ENCODE data around the gene UHRF1.
A peak's percentile ranks its signal among the peaks of the same experiment; 100 is the strongest.
"Not testable (repeated sequence)": the region's sequence is repeated elsewhere in the genome, so short reads cannot be mapped to it uniquely, and the experiment has no call there.

Gene UHRF1

DNA sequence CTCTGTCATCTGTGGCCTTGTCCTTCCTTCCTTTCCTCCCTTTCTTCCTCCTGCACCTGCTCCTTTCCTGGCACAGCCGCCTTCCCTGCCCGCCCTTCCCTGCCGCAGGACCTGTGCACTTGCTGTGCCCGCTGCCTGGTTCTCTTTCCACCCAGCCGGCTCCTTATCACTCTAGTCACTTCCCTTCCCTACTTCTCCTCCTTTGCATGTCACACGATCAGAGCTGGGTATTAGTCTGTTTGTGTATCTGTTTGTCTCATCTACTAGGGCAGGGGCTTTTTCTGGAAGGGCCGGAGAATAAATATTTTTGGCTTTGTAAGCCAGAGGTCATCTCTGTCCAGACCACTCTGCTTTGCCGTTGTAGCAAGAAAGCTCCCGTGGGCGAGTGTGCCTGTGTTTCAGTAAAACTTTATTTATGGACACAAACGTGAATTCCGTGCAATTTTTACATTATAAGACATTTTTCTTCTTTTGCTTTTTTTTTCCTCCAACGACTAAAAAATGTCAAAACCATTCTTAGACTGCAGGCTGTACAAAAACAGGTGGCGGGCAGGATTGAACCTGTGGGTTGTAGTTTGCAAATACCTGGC, 65.7 kb downstream of the UHRF1 start:
- peak; percentile 62 for DNase-seq

DNA sequence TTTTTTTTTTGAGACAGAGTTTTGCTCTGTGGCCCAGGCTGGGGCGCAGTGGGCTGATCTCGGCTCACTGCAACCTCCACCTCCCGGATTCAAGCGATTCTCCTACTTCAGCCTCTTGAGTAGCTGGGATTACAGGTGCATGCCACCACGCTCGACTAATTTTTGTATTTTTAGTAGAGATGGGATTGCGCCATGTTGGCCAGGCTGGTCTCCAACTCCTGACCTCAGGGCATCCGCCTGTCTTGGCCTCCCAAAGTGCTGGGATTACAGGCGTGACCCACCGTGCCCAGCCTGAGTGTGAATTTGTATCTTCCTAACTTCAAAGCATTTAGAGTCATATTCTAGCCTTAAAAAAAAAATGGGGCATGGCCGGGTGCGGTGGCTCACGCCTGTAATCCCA, 66.3 kb downstream of the UHRF1 start:
- not testable (repeated sequence) for DNase-seq

DNA sequence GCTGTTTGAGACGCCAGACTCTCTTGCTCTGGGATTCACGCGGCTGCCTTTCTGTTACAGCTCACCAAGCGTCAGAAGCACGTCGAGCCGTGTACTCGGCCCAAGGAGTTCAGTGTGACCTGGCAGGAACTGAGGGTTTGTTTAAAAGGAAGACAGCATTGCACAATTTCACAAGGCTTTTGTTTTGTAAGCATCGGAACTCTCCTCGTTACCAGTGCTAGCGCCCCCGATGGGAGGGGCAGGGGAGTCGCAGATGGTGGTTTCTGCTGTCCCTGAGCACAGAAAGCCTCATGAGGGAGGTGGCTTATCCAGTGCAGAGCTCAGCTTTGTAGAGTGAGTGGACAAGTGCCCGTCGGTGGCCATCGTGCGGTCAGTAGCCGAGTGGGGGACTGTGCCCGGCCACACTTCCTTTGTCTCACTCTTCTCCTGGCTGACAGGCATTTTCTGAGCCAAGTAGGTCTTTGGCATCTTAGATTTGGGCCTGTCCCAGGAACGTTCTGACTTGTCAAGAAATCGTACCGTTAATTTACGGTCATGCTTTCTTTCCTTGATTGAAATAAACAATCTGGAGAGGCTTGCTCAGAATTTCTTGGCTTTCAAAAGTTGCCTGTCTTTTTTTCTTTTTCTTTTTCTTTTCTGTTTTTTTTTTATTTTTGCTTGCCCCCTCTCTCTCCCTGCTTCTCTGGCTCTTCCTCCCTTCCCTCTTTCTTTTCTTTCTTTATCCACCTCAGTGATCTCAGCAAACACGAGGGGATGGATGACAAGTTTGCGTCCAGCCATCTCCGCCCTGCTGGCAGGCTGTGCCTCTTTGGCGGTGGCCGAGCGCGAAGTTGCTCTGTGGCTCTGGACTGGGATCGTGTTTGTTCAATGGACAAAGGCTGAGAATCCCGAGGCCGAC, 67.3 kb downstream of the UHRF1 start:
- peak; percentile 98 for DNase-seq

DNA sequence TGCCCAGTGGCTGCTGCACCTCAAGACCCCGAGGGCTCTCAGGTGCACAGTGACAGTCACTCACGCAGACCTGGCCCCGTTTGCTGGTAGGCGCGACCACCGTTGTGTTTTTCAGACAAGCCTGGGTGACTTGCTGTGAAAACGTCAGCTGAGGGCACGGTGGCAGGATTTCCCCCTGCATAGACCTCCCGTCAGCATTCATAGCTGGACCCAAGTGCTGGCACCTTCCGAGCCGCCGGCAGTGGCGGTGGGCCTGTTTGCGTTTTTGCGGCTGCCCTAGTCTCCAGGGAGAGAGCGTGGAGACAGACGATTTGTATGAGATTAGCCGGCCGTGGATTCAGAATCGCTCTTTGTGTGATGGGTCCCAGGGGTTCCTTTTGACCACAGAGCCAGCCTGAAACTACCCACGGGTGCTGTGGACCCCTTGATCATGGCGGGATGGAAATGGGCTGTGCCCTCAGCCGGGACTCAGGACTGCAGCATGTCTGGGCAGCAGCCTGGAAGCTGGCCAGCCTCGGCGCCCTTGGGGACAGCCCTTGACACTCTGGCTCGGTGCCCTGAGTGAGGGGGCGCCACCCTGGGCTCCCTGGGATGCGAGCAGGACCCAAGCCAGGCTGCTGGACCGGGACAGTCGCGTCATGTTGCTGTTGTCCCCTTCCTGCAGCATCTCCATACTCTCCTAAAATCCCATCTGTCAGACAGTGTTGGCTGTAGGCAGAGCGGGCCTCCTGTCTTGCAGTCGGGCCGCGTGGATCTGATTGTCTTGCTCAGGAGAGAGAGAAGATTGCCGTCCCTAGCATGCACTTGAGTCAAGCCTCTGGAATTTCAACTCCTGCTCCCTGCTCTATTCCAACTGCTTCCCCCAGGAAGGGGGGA, 68.2 kb downstream of the UHRF1 start:
- no peak for DNase-seq

DNA sequence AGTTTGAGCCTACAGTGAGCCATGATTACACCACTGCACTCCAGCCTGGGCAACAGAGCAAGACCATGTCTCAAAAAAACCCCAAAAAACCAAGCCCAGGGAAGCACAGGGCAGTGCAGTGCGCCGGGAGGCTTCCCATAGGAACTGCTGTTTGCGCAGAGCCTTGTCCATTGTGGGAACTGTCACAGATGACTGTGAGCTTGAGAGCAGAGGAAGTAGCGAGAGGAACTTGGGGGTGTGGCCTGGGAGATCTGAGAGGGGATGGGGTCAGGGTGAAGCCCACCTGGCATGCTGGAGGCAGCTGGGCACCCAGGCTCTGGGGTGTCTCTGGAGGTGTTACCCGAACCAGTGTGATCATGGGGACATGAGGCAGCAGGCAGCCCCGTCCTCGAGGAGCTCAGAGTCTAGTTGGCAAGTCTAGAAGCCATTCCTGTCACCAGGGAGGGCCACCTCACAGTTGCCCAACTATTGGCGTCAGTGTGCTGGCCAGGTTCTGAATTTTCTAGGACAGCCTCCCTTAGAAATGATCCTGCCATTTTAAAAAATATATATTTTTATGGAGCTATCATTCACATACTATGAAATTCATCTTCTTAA, 70.0 kb downstream of the UHRF1 start:
- DNase-seq, result peak; percentile 41

DNA sequence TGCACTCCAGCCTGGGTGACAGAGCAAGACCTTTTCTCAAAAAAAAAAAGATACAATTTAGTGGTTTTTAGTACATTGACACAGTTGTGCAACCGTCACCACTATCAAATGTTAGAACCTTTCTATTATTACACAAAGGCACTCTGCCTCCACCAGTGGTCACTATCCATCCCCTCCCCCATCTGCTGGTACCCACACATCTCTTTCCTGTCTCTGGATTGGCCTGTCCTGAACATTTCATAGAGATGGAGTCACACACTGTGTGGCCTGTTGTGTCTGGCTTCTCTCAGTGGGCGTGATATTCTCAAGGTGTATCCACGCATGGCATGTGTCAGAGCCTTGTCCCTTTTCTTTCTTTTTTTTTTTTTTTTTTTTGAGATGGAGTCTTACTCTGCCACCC, 70.8 kb downstream of the UHRF1 start:
- no peak for DNase-seq

DNA sequence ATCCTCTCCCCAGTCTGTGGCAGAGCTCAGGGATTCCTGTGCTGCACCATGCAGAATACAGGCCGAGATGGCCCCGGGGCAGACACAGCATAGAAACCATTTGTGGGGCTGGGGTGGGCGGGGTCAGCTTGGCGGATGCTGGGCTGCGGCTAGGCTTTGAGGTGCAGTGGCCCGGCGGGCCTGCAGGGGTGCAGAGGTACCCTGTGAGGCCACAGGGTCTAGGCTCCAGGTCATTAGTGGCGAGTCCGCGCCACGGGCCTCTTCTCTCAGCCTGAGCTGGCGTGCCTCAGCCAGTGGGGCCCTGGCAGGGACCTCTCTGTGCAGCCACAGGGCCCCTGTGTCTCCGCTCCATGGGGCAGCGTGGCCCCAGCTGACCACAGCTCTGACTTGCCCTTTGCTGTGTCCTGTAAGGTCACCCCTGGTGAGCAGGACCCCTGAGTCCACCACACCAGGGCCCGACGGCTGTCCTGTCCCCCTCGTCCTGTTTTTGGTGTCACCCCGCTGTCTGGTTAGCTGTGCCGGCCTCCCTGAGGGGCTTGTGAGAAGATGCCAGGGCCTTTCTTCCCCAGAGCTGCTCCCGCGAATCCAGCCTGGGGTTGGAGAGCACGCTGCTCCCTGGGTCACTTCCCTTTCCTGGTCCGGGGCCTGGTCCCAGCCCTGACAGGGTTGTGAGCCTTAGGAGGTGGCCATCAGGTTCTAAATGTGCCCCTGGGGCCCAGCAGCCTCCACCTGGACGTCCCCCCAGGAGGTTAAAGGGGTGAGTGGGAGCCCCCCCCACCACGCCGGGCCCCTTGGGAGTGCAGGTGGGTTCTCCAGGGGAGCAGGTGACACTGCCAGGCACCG, 71.8 kb downstream of the UHRF1 start:
- no peak for DNase-seq

DNA sequence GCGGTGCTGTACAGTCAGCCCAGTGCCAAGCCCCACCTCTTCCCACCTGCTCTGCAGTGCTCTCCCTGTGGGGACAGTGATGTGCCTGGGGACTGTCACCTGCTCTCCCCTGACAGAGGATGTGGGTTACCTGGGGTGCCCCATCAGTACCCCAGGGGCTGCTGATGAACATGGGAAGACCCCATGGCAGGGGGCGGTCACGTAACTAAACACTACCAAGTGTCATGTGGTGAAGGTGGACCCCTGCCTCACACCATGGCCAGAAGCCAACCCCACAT, 72.3 kb downstream of the UHRF1 start:
- DNase-seq, result no peak

DNA sequence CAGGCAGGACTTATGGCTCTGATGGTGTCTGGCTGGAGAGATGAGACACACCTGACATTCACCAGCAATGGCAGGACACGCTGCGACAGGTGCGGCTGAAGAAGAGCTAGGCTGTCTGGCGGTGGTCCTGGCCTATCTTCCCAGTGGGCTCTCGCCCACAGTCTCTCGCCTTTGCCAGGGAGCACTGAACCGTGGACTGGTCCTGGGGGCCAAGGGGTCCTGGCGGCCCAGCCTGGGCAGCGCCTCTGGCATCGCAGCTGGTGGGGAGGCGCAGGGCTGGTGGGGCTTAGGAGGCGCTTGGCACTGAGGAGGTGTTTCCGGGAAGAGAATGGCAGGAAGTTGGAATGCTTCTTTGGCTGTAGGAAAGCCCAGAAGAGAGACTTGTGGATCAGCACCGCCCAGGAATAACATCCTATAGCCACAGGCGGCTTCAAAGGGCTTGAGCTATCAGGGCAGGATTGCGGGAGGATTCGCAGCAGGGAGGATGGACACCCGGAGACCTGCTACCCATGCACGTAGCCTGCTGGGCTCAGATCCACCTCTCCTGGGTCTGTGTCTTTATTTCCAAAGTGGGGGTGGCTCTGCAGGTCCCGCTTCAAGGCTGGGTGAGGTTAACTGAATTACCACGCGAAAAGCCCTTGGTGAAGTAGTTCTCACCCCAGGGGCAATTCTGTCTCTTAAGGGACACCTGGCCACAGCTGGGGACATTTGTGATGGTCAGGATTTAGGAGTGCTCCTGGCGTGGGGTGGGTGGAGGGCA, 74.2 kb downstream of the UHRF1 start:
- DNase-seq, result no peak

DNA sequence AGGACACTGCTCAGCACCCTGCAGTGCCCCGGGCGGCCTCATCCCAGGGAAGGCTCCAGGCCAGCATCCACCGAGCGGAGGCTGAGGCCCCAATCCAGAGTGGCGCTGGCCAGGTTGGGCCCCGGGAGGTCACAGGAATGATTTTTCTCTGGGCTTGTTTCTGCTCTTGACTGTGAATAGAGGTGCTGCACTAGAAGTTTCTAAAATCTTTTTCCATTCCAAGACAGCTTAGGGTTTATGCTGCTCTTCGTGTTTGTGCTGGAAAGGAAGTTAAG, 74.7 kb downstream of the UHRF1 start:
- no peak for DNase-seq

DNA sequence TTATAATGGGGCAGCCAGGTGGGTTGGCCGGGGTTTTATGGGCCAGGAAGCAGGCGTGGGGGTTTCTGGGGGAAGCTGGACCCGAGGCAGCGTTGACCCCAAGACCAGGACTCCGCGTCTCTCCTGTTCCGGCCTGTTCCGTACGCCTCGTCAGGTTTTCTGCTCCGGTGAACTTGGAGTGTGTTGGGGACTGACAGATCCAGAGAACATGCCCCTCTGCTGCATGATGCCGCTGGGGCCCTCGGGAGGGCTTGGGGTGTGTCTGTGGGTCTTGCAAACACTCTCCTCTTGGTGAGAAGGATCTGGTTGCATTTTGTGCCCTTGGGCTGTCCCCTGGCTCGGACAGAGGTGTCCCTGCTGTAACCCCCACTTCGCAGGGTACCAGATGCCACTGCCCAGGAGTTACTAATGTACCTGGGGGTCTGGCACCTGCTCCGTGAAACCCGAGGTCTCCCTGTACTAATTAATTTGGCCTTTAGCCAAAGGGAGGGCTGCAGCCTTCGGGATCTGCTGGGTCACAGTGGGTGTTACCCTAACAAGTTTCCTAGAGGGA, 75.2 kb downstream of the UHRF1 start:
- DNase-seq, result no peak

DNA sequence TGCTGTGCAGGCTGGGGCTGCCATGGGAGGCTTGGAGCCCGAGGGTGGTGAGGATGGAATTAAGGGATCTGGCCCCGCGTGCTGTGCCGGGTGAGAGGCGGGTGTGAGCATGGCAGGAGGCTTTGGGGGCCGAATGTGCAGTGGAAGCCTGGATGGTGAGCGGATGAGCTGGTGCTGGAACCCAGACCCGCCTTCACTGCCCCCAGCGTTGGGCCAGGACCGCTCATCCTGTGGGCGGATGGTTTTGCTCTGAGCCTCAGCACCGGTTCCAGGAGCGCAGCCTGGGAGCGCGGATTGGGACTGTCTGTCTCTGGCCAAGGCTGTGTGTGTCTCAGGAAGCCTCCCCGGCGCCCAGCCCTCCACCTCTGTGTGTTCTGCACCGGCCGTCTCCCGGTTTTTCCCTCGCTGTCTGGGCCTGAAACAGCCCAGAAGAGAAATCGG, 76.3 kb downstream of the UHRF1 start:
- DNase-seq, result no peak

DNA sequence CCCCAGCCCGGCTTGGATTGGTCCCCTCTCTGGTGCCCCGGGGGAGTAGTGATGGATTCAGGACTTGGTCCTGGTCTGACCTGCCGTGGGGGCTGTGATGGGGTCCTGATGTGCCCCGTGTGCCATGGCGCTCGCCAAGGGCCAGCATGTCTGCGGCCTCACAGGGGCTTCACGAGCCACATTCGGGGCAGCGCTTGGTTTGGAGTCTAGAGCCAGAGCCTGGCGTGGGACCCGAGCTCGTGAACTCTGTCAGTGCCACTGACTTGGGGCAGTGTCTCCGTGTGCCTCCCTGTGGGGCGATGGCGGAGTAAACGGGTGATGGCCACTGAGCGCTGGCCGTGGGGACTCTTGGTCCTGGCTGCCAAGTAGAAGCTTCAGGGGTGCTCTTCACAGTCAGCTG, 76.8 kb downstream of the UHRF1 start:
- DNase-seq, result no peak

DNA sequence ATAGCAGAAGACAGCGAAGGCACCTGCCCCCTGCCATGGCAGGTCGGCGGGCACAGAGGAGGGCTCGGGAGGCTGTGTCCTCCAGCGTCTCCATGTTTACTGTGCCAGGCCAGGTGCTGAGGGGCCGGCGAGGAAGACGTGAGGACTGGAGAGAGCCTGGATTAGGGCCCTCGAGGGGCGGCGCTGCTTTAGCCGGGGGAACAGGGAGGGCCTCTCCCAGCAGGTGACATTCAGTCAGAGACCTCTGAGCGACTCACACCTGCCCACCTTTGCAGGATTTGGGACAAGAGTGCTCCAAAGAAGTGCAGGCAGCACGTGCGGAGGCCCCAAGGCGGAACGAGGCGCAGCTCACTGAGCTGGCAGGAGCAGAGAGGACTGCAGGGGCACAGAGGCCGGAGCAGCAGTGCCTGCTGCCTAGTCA, 77.2 kb downstream of the UHRF1 start:
- DNase-seq, result no peak

DNA sequence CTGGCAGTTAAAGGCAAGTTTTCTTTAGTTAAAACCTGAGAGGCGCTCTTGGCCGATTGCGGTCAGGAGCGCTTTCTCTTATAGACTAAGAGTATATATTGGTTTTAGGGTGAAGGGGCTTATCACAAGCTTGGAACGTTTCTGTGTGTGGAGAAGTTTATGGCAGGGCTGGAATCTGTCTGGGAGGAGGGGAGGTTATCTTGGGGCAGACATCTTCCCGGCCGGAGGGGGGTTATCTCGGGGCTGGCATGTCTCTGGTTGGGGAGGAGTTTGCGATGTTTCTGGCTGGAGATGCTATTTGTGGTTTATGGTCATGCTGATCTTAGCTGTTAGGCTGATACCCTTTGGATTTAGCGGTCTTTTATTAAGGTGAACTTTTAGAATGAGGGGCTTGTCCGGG, 78.0 kb downstream of the UHRF1 start:
- no peak for DNase-seq

DNA sequence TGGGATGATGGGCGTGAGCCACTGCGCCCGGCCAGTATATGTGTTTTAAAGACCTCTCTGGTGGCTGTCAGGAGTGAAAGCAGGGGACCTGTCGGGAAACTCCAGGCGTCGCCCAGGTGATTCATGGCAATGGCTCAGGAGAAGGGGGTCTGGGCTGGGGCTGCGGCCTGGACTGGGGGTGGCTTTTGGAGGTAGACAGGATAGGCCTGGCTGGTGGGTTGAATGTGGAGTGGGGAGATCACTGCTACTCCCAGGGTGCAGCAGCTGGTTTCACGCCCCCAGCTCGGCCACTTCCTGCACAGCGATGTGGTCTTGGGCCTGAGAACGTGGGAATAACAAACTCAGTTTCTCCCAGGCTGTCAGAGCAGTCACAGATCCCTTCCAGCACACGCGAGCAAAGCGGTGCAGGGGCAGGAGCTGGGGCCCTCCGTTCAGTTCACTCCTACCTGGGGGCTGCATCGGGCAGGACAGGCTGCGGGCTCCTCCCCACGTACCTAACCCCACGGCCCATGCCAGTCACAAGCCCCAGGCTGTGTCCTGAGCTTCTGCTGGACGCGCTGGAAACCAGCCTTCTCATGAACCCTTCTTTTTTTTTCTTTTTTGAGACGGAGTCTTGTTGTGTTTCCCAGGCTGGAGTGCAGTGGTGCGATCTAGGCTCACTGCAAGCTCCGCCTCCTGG, 78.5 kb downstream of the UHRF1 start:
- DNase-seq, result no peak

DNA sequence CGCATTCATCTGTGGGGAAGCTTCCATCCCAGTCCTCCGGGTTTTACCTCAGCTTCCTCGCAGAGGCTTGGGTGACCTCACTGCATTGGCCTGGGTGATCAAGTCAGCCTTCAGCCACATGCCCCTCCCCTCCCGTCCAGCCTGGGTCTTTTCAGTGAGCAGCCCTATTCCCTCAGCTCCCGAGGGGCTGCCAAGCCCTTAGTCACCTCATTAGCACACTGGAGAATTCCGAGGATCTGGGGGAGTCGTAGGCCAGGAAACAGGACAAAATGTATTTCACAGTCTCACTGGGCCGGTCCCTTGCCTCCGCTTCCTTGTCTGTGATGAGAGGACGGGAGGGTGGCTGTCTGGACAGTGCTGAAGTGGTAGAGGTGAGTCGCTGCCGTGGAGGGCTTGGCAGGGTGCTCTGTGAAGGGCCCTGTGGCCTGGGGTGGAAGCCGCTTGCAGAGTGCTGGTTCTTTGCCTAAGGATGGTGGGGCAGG, 79.5 kb downstream of the UHRF1 start:
- no peak for DNase-seq

DNA sequence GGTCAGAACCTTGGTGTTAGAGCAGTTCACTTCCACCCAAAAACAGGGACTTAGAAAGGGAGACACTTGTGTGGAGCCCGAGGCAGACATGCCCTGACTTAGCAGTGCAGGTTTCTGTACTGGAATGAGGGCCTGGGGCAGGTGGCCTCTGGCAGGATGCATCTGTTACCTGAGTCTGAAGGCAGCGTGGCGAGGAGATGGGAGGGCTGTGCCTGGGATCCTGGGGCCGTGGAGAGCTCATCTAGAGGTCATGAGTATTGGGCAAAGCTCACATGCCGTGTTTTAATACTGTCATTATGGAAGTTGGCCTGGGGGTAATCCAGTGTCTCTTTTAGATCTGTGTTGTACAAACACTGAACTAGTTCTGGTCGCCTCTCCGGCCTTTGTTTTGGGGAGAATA, 81.0 kb downstream of the UHRF1 start:
- no peak for DNase-seq

DNA sequence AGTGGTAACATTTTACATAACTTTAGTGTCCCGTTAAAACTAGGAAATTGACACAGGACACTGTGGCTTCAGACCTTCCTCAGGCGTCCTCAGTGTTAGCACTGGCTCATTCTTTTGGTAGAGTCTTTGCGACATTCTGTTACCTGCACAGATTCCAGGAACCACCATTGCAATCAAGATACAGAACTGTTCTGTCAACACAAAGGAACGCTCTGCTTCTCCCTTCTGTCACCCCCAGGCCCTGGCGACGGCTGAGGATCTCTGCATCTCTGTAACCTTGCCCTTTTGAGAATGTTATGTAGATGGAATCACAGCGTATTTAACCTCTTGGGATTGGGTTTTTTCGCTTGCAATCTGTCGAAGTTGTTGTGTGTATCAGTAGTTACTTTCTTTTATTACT, 82.2 kb downstream of the UHRF1 start:
- DNase-seq, result no peak

DNA sequence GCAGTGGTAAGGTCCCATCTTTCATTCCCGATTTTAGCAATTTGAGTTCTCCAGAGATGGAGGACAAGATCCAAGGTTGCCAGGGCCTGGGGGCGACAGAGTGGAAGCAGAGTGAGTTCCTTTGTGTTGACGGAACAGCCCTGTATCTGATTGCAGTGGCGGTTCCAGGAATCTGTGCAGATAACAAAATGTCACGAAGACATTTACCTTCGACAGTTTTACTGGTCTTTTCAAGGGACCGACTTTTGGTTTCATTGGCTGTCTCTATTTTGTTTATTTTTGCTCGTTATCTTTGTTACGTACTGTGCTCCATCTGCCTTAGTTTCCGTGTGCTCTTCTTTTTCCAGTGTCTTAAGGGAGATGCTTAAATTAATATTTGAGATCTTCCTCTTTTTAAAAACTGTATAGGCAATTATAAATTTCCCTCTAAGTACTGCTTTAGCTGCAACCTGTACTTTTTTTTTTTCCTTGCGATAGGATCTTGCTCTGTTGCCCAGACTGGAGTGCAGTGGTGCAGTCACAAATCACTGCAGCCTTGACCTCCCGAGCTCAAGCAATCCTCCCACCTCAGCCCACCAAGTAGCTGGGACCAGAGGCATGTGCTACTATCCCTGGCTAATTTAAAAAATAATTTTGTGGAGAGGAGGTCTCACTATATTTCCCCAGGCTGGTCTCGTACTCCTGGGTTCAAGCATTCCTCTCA, 82.8 kb downstream of the UHRF1 start:
- DNase-seq, result no peak

Measured in inflammatory macrophage treated with lipopolysaccharide for 4 hours (primary cell).